T47D (cell line): ENCODE data around the gene PLP1.

Experiments used
- DNase-seq, 2 experiments: peaks; one replicate each; pipeline versions ENCODE4 v3.0.0 to v3.0.0-alpha.2; 2011 to 2012; ENCODE audit warnings: low read depth in 1 of 2, low spot score in 1 of 2
- JUND ChIP-seq: IDR thresholded peaks from 2 replicates; pipeline ENCODE4 v1.6.1; 2012; ENCODE audit warnings: low read depth
- in situ Hi-C: cut with HindIII; loops from 2 replicates; pipeline ENCODE4 v1.10.0; 2016; ENCODE audit warnings: low sequenced_read_pairs, low pct_unique_long_range_greater_than_20kb

Gene PLP1

GRCh38 chrX:103776546-103776945, at the start of gene PLP1:
Gene PLP1 (plus strand): TSS chrX:103776840. CDS start chrX:103776996, 156 bp downstream.
- no peak for DNase-seq
- no peak for TF ChIP-seq JUND
- in situ Hi-C loops = no loop called here

- no peak for DNase-seq
- in situ Hi-C loops = no loop called here
- no peak for TF ChIP-seq JUND
These were observed 49.5 kb upstream of the PLP1 start for GRCh38 chrX:103727115-103727514.

GRCh38 chrX:103729015-103729414, 47.6 kb upstream of the PLP1 start:
- no peak for DNase-seq
- TF ChIP-seq JUND = no peak
- in situ Hi-C loops = no loop called here

- no peak for DNase-seq
- in situ Hi-C loops = no loop called here
- TF ChIP-seq JUND = no peak
These were observed 46.4 kb upstream of the PLP1 start for GRCh38 chrX:103730147-103730795.

GRCh38 chrX:103730796-103731493, 45.7 kb upstream of the PLP1 start:
- in situ Hi-C loops = no loop called here
- no peak for DNase-seq
- TF ChIP-seq JUND = no peak

- in situ Hi-C loops = no loop called here
- no peak for TF ChIP-seq JUND
- no peak for DNase-seq
These were observed 43.6 kb upstream of the PLP1 start for GRCh38 chrX:103733017-103733416.

GRCh38 chrX:103734125-103734760, 42.4 kb upstream of the PLP1 start:
- peak in 1 of 2 experiments; percentile 2 for DNase-seq
- TF ChIP-seq JUND = no peak
- in situ Hi-C loops = no loop called here

GRCh38 chrX:103737696-103738095, 38.9 kb upstream of the PLP1 start:
- no peak for DNase-seq
- no peak for TF ChIP-seq JUND
- in situ Hi-C loops = no loop called here

- DNase-seq = no peak
- TF ChIP-seq JUND = no peak
- in situ Hi-C loops = no loop called here
These were observed 37.2 kb upstream of the PLP1 start for GRCh38 chrX:103739421-103739820.

- no peak for TF ChIP-seq JUND
These were observed 34.8 kb upstream of the PLP1 start for GRCh38 chrX:103741879-103742278.

GRCh38 chrX:103742339-103742738, 34.3 kb upstream of the PLP1 start:
- TF ChIP-seq JUND = no peak
- in situ Hi-C loops = no loop called here
- DNase-seq = no peak

More at GRCh38 chrX:103741879-103742278, 34.8 kb upstream of the PLP1 start:
- DNase-seq = no peak
- in situ Hi-C loops = no loop called here

- DNase-seq = no peak
- in situ Hi-C loops = no loop called here
- TF ChIP-seq JUND = no peak
These were observed 29.5 kb upstream of the PLP1 start for GRCh38 chrX:103747163-103747562.

- TF ChIP-seq JUND = no peak
- in situ Hi-C loops = no loop called here
- DNase-seq = no peak
These were observed 22.2 kb upstream of the PLP1 start for GRCh38 chrX:103754401-103754800.
